ENCODE data around the gene SPATA2L.
"Not testable (repeated sequence)": the region's sequence is repeated elsewhere in the genome, so short reads cannot be mapped to it uniquely, and the experiment has no call there.

The SPATA2L gene

DNA sequence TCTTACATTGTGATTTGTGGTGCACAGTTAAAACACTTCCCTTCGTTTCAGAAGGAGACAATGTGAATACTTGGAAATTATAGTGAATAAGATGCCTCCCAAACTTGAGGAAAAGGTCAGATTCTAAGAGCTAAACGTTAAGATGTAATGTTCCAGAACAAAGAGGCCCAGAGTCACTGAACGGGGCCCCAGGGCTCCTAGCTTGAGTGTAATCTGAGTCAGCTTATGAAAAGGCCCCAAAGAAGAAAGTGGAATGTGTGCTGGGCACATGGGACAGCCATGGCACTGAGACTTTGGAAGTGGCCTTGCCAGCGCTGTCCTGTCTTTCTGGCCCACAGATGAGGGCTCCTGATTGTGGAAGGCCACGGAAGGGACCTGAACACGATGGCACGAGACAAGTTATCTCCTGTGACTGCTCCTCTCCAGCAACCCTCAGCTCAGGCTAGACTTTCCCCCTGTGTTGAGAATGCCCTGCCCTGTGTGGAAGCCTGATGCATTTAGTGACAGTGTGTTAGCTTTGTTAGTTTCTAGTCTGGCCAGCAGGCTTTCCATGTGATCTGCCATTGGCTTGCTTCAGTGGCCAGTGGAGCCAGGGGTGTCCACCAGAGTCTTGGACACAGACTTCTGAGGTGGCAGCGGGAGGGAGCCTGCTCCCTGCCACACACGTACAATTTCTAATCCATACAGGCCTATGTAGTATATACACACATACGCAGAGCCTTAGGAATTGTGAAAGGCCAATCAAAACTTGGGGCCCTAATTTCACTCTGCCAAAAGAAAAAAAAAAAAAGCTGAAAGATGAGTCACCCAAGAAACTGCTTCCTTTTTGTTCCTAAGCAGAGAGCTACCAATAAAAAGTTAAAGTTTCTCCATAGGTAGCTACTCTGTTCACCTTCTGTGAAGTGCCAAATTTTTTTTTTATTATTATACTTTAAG is 30.7 kb downstream of the SPATA2L start:
- no peak overlapping the region for H3K4me3 ChIP-seq (ENCODE audit: low read depth, low read length)
- TF ChIP-seq, protein P1, sequence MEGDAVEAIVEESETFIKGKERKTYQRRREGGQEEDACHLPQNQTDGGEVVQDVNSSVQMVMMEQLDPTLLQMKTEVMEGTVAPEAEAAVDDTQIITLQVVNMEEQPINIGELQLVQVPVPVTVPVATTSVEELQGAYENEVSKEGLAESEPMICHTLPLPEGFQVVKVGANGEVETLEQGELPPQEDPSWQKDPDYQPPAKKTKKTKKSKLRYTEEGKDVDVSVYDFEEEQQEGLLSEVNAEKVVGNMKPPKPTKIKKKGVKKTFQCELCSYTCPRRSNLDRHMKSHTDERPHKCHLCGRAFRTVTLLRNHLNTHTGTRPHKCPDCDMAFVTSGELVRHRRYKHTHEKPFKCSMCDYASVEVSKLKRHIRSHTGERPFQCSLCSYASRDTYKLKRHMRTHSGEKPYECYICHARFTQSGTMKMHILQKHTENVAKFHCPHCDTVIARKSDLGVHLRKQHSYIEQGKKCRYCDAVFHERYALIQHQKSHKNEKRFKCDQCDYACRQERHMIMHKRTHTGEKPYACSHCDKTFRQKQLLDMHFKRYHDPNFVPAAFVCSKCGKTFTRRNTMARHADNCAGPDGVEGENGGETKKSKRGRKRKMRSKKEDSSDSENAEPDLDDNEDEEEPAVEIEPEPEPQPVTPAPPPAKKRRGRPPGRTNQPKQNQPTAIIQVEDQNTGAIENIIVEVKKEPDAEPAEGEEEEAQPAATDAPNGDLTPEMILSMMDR (IDR thresholded peaks at IDR 0.05; ENCODE audit: insufficient read depth, low read depth, low read length, missing control alignments), result no peak
- DNase-seq (ENCODE audit: low read depth), result no peak

DNA sequence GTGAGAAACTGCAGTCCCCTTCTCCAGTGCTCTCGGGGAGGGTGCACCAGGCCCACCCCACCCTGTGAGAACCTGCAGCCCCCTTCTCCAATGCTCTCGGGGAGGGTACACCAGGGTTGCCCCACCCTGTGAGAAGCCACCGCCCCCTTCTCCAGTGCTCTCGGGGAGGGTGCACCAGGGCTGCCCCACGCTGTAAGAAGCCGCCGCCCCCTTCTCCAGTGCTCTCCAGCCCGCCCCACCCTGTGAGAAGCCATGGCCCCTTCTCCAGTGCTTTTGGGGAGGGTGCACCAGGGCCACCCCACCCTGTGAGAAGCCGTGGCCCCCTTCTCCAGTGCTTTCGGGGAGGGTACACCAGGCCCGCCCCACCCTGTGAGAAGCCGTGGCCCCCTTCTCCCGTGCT is 31.8 kb downstream of the SPATA2L start:
- TF ChIP-seq, protein P1 (IDR thresholded peaks at IDR 0.05; ENCODE audit: insufficient read depth, low read depth, low read length, missing control alignments), result no peak
- H3K4me3 ChIP-seq (ENCODE audit: low read depth, low read length), result no peak overlapping the region
- DNase-seq (ENCODE audit: low read depth), result no peak

DNA sequence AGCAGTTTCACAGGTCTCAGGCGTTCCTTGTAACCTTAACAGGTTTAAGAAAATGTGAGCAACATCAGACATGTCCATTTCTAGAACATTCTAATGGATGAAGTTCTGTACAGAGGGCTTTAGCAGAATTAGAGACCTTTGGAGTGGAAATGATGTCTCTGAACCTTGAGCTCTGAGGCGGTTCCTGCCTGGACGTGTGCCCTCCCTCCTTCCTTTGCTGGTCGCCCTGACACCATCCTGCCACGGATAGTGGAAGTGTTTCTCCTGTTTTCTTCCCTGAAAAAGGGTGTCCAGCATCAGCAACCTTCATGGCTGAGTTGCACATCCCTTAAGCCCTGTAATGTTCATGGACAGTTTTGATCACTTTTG is 32.7 kb downstream of the SPATA2L start:
- no peak overlapping the region for H3K4me3 ChIP-seq (ENCODE audit: low read depth, low read length)
- TF ChIP-seq, protein P1 (IDR thresholded peaks at IDR 0.05; ENCODE audit: insufficient read depth, low read depth, low read length, missing control alignments), result no peak
- DNase-seq (ENCODE audit: low read depth), result no peak

DNA sequence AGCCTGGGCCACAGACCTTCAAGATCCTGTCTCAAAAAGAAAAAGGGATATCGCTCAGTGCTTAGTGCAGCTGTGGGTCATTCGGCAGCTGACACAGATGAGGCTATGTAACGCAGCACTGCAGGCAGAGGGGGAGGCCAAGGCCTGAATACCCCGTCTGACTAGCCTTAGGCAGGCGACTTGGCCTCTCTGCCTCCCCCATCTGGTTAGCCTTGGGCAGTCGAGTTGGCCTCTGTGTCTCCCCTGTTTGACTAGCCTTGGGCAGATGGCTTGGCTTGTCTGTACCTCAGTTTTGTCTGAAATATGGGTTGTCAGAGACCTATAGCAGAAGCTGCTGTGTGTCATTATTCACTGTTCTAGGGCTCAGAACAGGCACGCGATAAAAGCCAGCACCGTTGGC is 33.9 kb downstream of the SPATA2L start:
- TF ChIP-seq, protein P1 (IDR thresholded peaks at IDR 0.05; ENCODE audit: insufficient read depth, low read depth, low read length, missing control alignments), result no peak
- no peak for DNase-seq (ENCODE audit: low read depth)

DNA sequence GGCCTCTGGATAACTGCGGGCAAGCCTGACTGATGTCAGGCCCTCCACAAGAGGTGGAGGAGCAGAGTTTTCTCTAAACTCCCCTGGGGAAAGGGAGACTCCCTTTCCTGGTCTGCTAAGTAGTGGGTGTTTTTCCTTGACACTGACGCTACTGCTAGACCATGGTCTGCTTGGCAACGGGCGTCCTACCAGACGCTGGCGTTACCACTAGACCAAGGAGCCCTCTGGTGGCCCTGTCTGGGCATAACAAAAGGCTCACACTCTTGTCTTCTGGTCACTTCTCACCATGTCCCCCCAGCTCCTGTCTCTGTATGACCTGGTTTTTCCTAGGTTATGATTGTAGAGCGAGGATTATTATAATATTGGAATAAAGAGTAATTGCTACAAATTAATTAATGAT is 34.5 kb downstream of the SPATA2L start:
- TF ChIP-seq, protein P1 (IDR thresholded peaks at IDR 0.05; ENCODE audit: insufficient read depth, low read depth, low read length, missing control alignments), result peak; percentile 8
- H3K4me3 ChIP-seq (ENCODE audit: low read depth, low read length); DNase-seq (ENCODE audit: low read depth): not testable (repeated sequence)

More for the DNA sequence above, 33.9 kb downstream of the SPATA2L start:
- H3K4me3 ChIP-seq (ENCODE audit: low read depth, low read length), result no peak overlapping the region

DNA sequence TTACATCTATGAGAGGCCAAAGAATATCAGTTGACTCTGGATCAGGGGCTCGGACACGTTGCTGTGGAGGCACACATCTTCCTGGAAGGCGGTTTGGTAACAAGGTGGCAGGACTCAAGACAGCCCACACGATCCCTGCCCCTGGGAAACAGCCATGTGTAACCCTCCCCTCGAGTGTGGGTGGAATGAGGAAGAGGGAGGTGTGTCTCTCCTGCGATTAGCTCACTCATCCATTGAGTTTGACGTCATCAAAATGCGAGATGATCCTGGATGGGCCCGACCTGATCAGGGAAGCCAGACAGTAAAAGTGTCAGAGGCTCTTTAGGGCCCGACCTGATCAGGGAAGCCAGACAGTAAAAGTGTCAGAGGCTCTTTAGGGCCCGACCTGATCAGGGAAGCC is 37.3 kb downstream of the SPATA2L start:
- not testable (repeated sequence) for H3K4me3 ChIP-seq (ENCODE audit: low read depth, low read length); DNase-seq (ENCODE audit: low read depth)

DNA sequence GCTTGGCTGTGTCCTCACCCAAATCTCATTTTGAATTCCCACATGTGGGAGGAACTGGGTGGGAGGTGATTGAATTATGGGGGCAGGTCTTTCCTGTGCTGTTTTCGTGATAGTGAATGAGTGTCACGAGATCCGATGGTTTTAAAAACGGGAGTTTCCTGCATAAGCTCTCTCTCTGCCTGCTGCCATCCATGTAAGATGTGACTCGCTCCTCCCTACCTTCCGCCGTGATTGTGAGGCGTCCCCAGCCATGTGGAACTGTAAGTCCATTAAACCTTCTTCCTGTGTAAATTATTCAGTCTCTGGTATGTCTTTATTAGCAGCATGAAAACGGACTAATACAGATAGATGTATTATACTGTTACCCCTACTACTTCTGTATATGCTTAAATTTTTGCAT is 40.3 kb downstream of the SPATA2L start:
- no peak overlapping the region for H3K4me3 ChIP-seq (ENCODE audit: low read depth, low read length)
- TF ChIP-seq, protein P1 (IDR thresholded peaks at IDR 0.05; ENCODE audit: insufficient read depth, low read depth, low read length, missing control alignments), result no peak
- no peak for DNase-seq (ENCODE audit: low read depth)

All from GM12865 (cell line).